HEK293 (cell line): Measurements from ENCODE around the gene UBA7.

Source experiments
- CTCF ChIA-PET: fragments of 350-600 bp; formaldehyde crosslinking; extraction: SDS; loops from one replicate; lab custom pipeline; 2021; ENCODE audit warnings: antibody characterized with exemption; lab: Yijun Ruan, JAX
- POLR2A ChIA-PET: fragments of 300-600 bp; formaldehyde crosslinking; extraction: SDS; loops from one replicate; lab custom pipeline; 2020; ENCODE audit warnings: antibody characterized with exemption, inconsistent platforms; lab: Yijun Ruan, JAX
- H3K27ac ChIP-seq: fragments of 200-500 bp; sonication (Bioruptor generic); 2 replicates; pipeline ENCODE4 v1.5.1; 2014; ENCODE audit warnings: low read depth, low read length, control low read depth, inconsistent platforms; ENCODE audit errors: extremely low read depth
- H3K36me3 ChIP-seq, 2 experiments: fragments of 200-500 bp in 1 of 2; sonication (Bioruptor generic) in 1 of 2; 1 replicate in 1 of 2; 2 replicates in 1 of 2; pipeline ENCODE4 v1.5.1; 2014 to 2017; ENCODE audit warnings: inconsistent platforms in 2 of 2, low read length in 2 of 2; ENCODE audit not compliant: control insufficient read depth in 2 of 2, insufficient read depth in 1 of 2
- H3K4me1 ChIP-seq: fragments of 200-500 bp; sonication (Bioruptor generic); 2 replicates; pipeline ENCODE4 v1.5.1; 2014; ENCODE audit warnings: mild to moderate bottlenecking, low read length, inconsistent platforms; ENCODE audit not compliant: control insufficient read depth, insufficient read depth
- H3K4me3 ChIP-seq: 2 replicates; pipeline ENCODE4 v1.5.1; 2011; ENCODE audit warnings: low read depth, mild to moderate bottlenecking, control low read depth, low read length, moderate library complexity
- H3K9me3 ChIP-seq: fragments of 200-500 bp; sonication (Bioruptor generic); 2 replicates; pipeline ENCODE4 v1.5.1; 2014; ENCODE audit warnings: low read depth, low read length, inconsistent platforms; ENCODE audit not compliant: control insufficient read depth, insufficient read depth
- CTCF ChIP-seq: fragments of 450-650 bp; formaldehyde crosslinking; IDR thresholded peaks from 2 replicates; pipeline ENCODE4 v1.5.1; 2016; ENCODE audit warnings: missing biosample characterization, missing genetic modification characterization
- HOXC10 ChIP-seq: sonication (generic); formaldehyde crosslinking; IDR thresholded peaks from 2 replicates; pipeline ENCODE4 v1.8.1; 2023; ENCODE audit warnings: mild to moderate bottlenecking, missing genetic modification reagents
- IKZF3 ChIP-seq: fragments of 450-650 bp; IDR thresholded peaks from 2 replicates; pipeline ENCODE4 v1.5.0; 2018; ENCODE audit warnings: missing biosample characterization, mild to moderate bottlenecking, missing genetic modification characterization, moderate library complexity
- KLF16 ChIP-seq: fragments of 450-650 bp; formaldehyde crosslinking; IDR thresholded peaks from 2 replicates; pipeline ENCODE4 v1.5.1; 2017; ENCODE audit warnings: missing biosample characterization, missing genetic modification characterization
- ZBTB44 ChIP-seq: fragments of 450-650 bp; IDR thresholded peaks from 2 replicates; pipeline ENCODE4 v1.5.1; 2018; ENCODE audit warnings: missing biosample characterization, mild to moderate bottlenecking, missing genetic modification characterization
- ZFP69B ChIP-seq: fragments of 450-650 bp; formaldehyde crosslinking; IDR thresholded peaks from 2 replicates; pipeline ENCODE4 v1.5.1; 2016; ENCODE audit warnings: missing biosample characterization, missing genetic modification characterization
- ZNF202 ChIP-seq: fragments of 450-650 bp; formaldehyde crosslinking; IDR thresholded peaks from 2 replicates; pipeline ENCODE4 v1.5.1; 2016; ENCODE audit warnings: missing biosample characterization, missing genetic modification characterization, borderline replicate concordance
- ZNF391 ChIP-seq: fragments of 450-650 bp; formaldehyde crosslinking; IDR thresholded peaks from 2 replicates; pipeline ENCODE4 v1.5.1; 2016; ENCODE audit warnings: low read depth, missing biosample characterization, missing genetic modification characterization, borderline replicate concordance
- ZNF514 ChIP-seq: fragments of 450-650 bp; formaldehyde crosslinking; IDR thresholded peaks from 2 replicates; pipeline ENCODE4 v1.5.1; 2016; ENCODE audit warnings: missing biosample characterization, missing genetic modification characterization
- ZNF654 ChIP-seq: fragments of 450-650 bp; formaldehyde crosslinking; IDR thresholded peaks from 2 replicates; pipeline ENCODE4 v1.5.1; 2016; ENCODE audit warnings: low read depth, missing biosample characterization, missing genetic modification characterization
- TF ChIP-seq, protein P1 (sequence below): fragments of 450-650 bp; formaldehyde crosslinking; IDR thresholded peaks from 2 replicates; pipeline ENCODE4 v1.5.1; 2017; ENCODE audit warnings: missing biosample characterization, missing genetic modification characterization
- TF ChIP-seq, protein P2 (sequence below): fragments of 450-650 bp; formaldehyde crosslinking; IDR thresholded peaks from 2 replicates; pipeline ENCODE4 v1.5.1; 2016; ENCODE audit warnings: missing biosample characterization, missing genetic modification characterization
- TF ChIP-seq, protein P3 (sequence below): fragments of 450-650 bp; formaldehyde crosslinking; IDR thresholded peaks from 2 replicates; pipeline ENCODE4 v1.5.1; 2016; ENCODE audit warnings: missing biosample characterization, missing genetic modification characterization, borderline replicate concordance

UBA7 gene

DNA sequence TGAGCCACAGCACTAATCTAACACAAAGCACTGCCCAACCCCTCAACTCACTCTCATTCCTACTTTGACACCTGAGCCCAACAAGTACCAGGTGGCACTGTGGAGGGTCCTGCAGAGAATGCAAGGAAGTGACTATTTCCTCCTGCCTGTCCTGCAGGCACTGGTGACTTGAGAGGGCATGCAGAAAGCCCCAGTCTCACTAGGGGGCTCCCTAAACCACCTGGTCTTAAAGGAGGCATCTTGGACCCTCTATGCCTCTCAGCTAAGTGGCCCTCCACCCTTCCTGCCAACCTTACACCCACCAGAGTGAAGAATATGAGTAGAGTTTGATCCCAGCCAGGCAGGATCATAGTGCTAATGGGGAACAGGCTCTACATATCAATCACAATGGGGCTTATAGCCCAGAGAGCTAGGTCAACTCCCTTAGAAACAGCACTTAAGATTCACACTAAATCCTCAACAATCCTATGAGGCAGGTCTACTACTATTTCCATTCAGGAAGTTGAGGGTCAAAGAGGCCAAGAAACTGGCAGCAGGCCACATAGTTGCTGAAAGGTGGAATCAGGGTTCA is 27.5 kb upstream of the UBA7 start:
- Histone ChIP-seq H3K4me1 (no peaks in the 10 kb centered on the region), H3K27ac (no peak overlapping the region), H3K36me3 (peaks cover 0 to 93% of the 10 kb centered on the region in 2 experiments; a peak in 2 of 3 replicates), H3K4me3 (no peak overlapping the region), H3K9me3 (no peaks in the 10 kb centered on the region)
- TF ChIP-seq ZNF654 (tag by site-specific recombination): peak; percentile 20
- TF ChIP-seq, protein P1, sequence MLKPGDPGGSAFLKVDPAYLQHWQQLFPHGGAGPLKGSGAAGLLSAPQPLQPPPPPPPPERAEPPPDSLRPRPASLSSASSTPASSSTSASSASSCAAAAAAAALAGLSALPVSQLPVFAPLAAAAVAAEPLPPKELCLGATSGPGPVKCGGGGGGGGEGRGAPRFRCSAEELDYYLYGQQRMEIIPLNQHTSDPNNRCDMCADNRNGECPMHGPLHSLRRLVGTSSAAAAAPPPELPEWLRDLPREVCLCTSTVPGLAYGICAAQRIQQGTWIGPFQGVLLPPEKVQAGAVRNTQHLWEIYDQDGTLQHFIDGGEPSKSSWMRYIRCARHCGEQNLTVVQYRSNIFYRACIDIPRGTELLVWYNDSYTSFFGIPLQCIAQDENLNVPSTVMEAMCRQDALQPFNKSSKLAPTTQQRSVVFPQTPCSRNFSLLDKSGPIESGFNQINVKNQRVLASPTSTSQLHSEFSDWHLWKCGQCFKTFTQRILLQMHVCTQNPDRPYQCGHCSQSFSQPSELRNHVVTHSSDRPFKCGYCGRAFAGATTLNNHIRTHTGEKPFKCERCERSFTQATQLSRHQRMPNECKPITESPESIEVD: no peak
- TF ChIP-seq CTCF (tag by site-specific recombination): peak; percentile 34; the same call in 1 of the 2 replicates
- CTCF ChIA-PET: interaction anchor here (0.6 to 4.6 kb wide), 12 partner anchors 14 to 640 kb away, joined by 3 to 36 read pairs (median 4); no protein-coding TSS in a partner anchor
- POLR2A ChIA-PET: no interaction called here

GRCh38 chr3:49840388-49840787 is 26.6 kb upstream of the UBA7 start:
- Histone ChIP-seq H3K36me3 (peaks cover 0 to 87% of the 10 kb centered on the region in 2 experiments; a peak in 2 of 3 replicates), H3K27ac (no peak overlapping the region), H3K4me3 (no peak overlapping the region), H3K4me1 (no peaks in the 10 kb centered on the region), H3K9me3 (no peaks in the 10 kb centered on the region)
- CTCF ChIA-PET: interaction anchor here (0.8 to 4.6 kb wide), 9 partner anchors 13 to 138 kb away, joined by 3 to 36 read pairs (median 4); partner anchors contain the start of gene INKA1
- POLR2A ChIA-PET: no interaction called here
- TF ChIP-seq ZNF391 (no peak), ZNF202 (no peak), KLF16 (tag by site-specific recombination) (no peak), IKZF3 (tag by site-specific recombination) (no peak), ZBTB44 (no peak), ZFP69B (tag by site-specific recombination) (no peak), ZNF514 (tag by site-specific recombination) (no peak), HOXC10 (CRISPR knock-in tag) (no peak)
- TF ChIP-seq, protein P2, sequence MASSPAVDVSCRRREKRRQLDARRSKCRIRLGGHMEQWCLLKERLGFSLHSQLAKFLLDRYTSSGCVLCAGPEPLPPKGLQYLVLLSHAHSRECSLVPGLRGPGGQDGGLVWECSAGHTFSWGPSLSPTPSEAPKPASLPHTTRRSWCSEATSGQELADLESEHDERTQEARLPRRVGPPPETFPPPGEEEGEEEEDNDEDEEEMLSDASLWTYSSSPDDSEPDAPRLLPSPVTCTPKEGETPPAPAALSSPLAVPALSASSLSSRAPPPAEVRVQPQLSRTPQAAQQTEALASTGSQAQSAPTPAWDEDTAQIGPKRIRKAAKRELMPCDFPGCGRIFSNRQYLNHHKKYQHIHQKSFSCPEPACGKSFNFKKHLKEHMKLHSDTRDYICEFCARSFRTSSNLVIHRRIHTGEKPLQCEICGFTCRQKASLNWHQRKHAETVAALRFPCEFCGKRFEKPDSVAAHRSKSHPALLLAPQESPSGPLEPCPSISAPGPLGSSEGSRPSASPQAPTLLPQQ (tag by site-specific recombination): no peak
- TF ChIP-seq, protein P3, sequence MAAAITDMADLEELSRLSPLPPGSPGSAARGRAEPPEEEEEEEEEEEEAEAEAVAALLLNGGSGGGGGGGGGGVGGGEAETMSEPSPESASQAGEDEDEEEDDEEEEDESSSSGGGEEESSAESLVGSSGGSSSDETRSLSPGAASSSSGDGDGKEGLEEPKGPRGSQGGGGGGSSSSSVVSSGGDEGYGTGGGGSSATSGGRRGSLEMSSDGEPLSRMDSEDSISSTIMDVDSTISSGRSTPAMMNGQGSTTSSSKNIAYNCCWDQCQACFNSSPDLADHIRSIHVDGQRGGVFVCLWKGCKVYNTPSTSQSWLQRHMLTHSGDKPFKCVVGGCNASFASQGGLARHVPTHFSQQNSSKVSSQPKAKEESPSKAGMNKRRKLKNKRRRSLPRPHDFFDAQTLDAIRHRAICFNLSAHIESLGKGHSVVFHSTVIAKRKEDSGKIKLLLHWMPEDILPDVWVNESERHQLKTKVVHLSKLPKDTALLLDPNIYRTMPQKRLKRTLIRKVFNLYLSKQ (tag by site-specific recombination): no peak
